Ishikawa (cell line): ENCODE results near the gene CACNB3.

Experiments used
- EP300 ChIP-seq: IDR thresholded peaks from 2 replicates; pipeline ENCODE4 v1.6.1; 2012; ENCODE audit warnings: borderline replicate concordance
- RAD21 ChIP-seq: IDR thresholded peaks from 2 replicates; pipeline ENCODE4 v1.6.1; 2012; ENCODE audit warnings: low read depth
- TAF1 ChIP-seq: IDR thresholded peaks from 2 replicates; pipeline ENCODE4 v1.6.1; 2012; ENCODE audit warnings: low read depth, mild to moderate bottlenecking

DNA sequence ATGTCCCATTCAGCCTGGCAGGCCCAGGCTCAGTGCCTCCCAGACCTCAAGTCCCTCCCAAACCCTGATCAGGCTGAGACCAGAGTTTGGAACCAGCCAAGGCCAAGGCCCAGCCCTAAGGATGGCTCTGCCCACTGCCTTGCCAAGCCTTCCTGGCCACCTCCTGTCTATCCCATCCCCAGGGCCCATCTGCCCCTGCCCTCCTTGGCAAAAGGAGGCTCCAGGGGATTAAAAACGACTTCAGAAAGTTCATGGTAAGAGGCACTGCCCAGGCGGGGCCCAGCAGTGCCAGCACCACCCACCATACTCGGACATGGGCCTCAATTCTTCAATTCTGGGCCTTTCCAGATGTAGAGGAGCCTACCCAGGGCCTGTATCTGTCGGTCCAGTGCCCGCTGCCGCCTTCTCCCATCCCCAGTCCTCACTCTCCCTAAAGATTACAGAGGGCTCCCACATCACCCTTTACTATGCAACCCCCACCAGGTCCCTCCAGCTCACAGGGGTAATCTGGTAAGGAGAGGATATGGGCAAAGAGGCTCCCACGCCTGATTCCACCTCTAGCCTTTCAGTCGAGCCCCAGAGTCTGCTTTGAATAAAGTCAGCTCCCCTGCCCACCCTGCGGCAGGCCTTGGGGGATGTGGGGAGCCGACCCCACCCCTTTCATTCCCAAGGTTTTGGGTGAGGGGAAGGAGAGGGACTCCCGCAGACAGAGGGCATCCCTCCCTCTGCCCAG is 30.3 kb upstream of the CACNB3 start:
- TF ChIP-seq EP300: no peak
- TF ChIP-seq TAF1: no peak
- no peak for TF ChIP-seq RAD21
